Activated CD8-positive, alpha-beta memory T cell treated with anti-CD3 and anti-CD28 coated beads, Interleukin-2, amount 10 ng/mL, durations not matched to agents 7 days and 5 days (primary cell): Measurements from ENCODE around the gene RYR1. TPM values are rescaled to one million over a fixed set of nuclear protein-coding genes. Genes with fewer than 3 reads are reported as not detected.
"Not testable (repeated sequence)": the region's sequence is repeated elsewhere in the genome, so short reads cannot be mapped to it uniquely, and the experiment has no call there.

Source experiments
- ATAC-seq: fragments of 150-1000 bp; cut with Tn5 transposase; one replicate; pipeline ENCODE4 v1.10.0; 2021; ENCODE audit warnings: moderate library complexity
- CTCF ChIA-PET: fragments of 350-600 bp; sonication (Branson Sonifier 250); formaldehyde crosslinking; loops from one replicate; lab custom pipeline; 2021; ENCODE audit warnings: antibody characterized with exemption; lab: Charles Lee
- DNase-seq: peaks from one replicate; pipeline ENCODE4 v3.0.0-alpha.2; 2020
- H3K27ac Mint-ChIP-seq: one replicate; pipeline ENCODE4 v1.8.0; 2021; ENCODE audit warnings: mild to moderate bottlenecking, mixed read lengths
- H3K27me3 Mint-ChIP-seq: one replicate; pipeline ENCODE4 v1.8.0; 2021; ENCODE audit warnings: mixed read lengths
- H3K36me3 Mint-ChIP-seq: one replicate; pipeline ENCODE4 v1.8.0; 2021; ENCODE audit warnings: mild to moderate bottlenecking, mixed read lengths
- H3K4me1 Mint-ChIP-seq: one replicate; pipeline ENCODE4 v1.8.0; 2021; ENCODE audit warnings: mixed read lengths
- H3K4me3 Mint-ChIP-seq: one replicate; pipeline ENCODE4 v1.8.0; 2021; ENCODE audit warnings: mild to moderate bottlenecking, moderate library complexity, mixed read lengths
- H3K9me3 Mint-ChIP-seq: one replicate; pipeline ENCODE4 v1.8.0; 2022; ENCODE audit warnings: low read depth, mixed read lengths
- total RNA-seq, 2 experiments: library from RNA; stranded (reverse); gene quantifications; one replicate each; pipeline ENCODE4 v1.2.3, GENCODE V29; 2021

The RYR1 gene
- total RNA-seq, 2 experiments from 2014 or later = 1.5 to 1.6 TPM

GRCh38 chr19:38564981-38565690, 131.6 kb downstream of the RYR1 start:
- Mint-ChIP-seq H3K36me3 (peaks cover 3% of the 10 kb centered on the region), H3K9me3 (no peaks in the 10 kb centered on the region), H3K27me3 (peaks cover 39% of the 10 kb centered on the region), H3K27ac (peak overlapping the region; percentile 60), H3K4me1 (peaks cover 45% of the 10 kb centered on the region), H3K4me3 (peak overlapping the region; percentile 62)
- CTCF ChIA-PET = interaction anchor here (0.9 to 1.9 kb wide), 5 partner anchors 14 to 54 kb away, joined by 3 to 6 read pairs (median 4); partner anchors contain the start of genes EIF3K and MAP4K1
- peak; percentile 63 for ATAC-seq
- DNase-seq = peak; percentile 57

- Mint-ChIP-seq H3K4me3 (peak overlapping the region; percentile 62), H3K9me3 (no peaks in the 10 kb centered on the region), H3K27ac (no peak overlapping the region), H3K27me3 (peaks cover 39% of the 10 kb centered on the region), H3K36me3 (peaks cover 3% of the 10 kb centered on the region), H3K4me1 (peaks cover 41% of the 10 kb centered on the region)
- no peak for ATAC-seq
- no peak for DNase-seq
- CTCF ChIA-PET = interaction anchor here (1.9 kb wide), 1 partner anchor 13 kb away, joined by 4 read pairs; no protein-coding TSS in a partner anchor
Measured at GRCh38 chr19:38565691-38566105, 132.2 kb downstream of the RYR1 start.

- ATAC-seq = no peak
- H3K9me3 Mint-ChIP-seq = no peaks in the 10 kb centered on the region
- peaks cover 9% of the 10 kb centered on the region for H3K4me1 Mint-ChIP-seq
- H3K27ac Mint-ChIP-seq = no peak overlapping the region
- peaks cover 26% of the 10 kb centered on the region for H3K27me3 Mint-ChIP-seq
- CTCF ChIA-PET = interaction anchor here (1.1 to 1.4 kb wide), 5 partner anchors 9 to 361 kb away, joined by 3 to 4 read pairs (median 3); partner anchors contain the start of genes MRPS12 and SARS2
- peaks cover 3% of the 10 kb centered on the region for H3K36me3 Mint-ChIP-seq
- no peak overlapping the region for H3K4me3 Mint-ChIP-seq
- no peak for DNase-seq
Measured at GRCh38 chr19:38569368-38569983, 136.0 kb downstream of the RYR1 start.

GRCh38 chr19:38571682-38572081, 138.2 kb downstream of the RYR1 start:
- DNase-seq (no peak), ATAC-seq (no peak)
- CTCF ChIA-PET = interaction anchor here (0.6 to 1.1 kb wide), 2 partner anchors 37 to 63 kb away, joined by 3 to 5 read pairs; no protein-coding TSS in a partner anchor
- Mint-ChIP-seq H3K27me3 (peaks cover 11% of the 10 kb centered on the region), H3K27ac (no peak overlapping the region), H3K9me3 (no peaks in the 10 kb centered on the region), H3K36me3 (no peaks in the 10 kb centered on the region), H3K4me3 (no peak overlapping the region), H3K4me1 (no peaks in the 10 kb centered on the region)

GRCh38 chr19:38577826-38578225, 144.3 kb downstream of the RYR1 start:
- Mint-ChIP-seq H3K27ac (no peak overlapping the region), H3K4me3 (no peak overlapping the region), H3K4me1 (peaks cover 16% of the 10 kb centered on the region), H3K36me3 (no peaks in the 10 kb centered on the region), H3K27me3 (no peaks in the 10 kb centered on the region), H3K9me3 (no peaks in the 10 kb centered on the region)
- no peak for ATAC-seq
- DNase-seq = no peak
- CTCF ChIA-PET = interaction anchor here (1.2 kb wide), 1 partner anchor 8 kb away, joined by 4 read pairs; no protein-coding TSS in a partner anchor

GRCh38 chr19:38579304-38579703, 145.8 kb downstream of the RYR1 start:
- DNase-seq (peak; percentile 53), ATAC-seq (peak; percentile 85)
- H3K27ac Mint-ChIP-seq, H3K36me3 Mint-ChIP-seq, H3K9me3 Mint-ChIP-seq, H3K4me3 Mint-ChIP-seq, H3K27me3 Mint-ChIP-seq: not testable (repeated sequence)
- peaks cover 26% of the 10 kb centered on the region for H3K4me1 Mint-ChIP-seq
- CTCF ChIA-PET = interaction anchor here (0.6 to 2.9 kb wide), 8 partner anchors 14 to 961 kb away, joined by 3 to 10 read pairs (median 3); partner anchors contain the start of genes EID2, EIF3K and FAM98C

GRCh38 chr19:38580080-38580479, 146.6 kb downstream of the RYR1 start:
- H3K9me3 Mint-ChIP-seq = no peaks in the 10 kb centered on the region
- no peak overlapping the region for H3K4me3 Mint-ChIP-seq
- H3K27ac Mint-ChIP-seq = no peak overlapping the region
- DNase-seq (no peak), ATAC-seq (no peak)
- CTCF ChIA-PET = interaction anchor here (1.3 to 2.9 kb wide), 3 partner anchors 23 to 39 kb away, joined by 3 to 10 read pairs (median 3); partner anchors contain the start of gene EIF3K
- peaks cover 26% of the 10 kb centered on the region for H3K4me1 Mint-ChIP-seq
- H3K27me3 Mint-ChIP-seq = no peaks in the 10 kb centered on the region
- H3K36me3 Mint-ChIP-seq = no peaks in the 10 kb centered on the region

- Mint-ChIP-seq H3K27ac (peak overlapping the region; percentile 54), H3K4me1 (peaks cover 26% of the 10 kb centered on the region), H3K36me3 (peaks cover 13% of the 10 kb centered on the region), H3K4me3 (no peak overlapping the region), H3K27me3 (no peaks in the 10 kb centered on the region), H3K9me3 (no peaks in the 10 kb centered on the region)
- ATAC-seq = peak; percentile 45
- CTCF ChIA-PET = interaction anchor here (0.7 to 2.2 kb wide), 6 partner anchors 10 to 180 kb away, joined by 3 to 7 read pairs (median 3); partner anchors contain the start of gene FAM98C
- DNase-seq = peak; percentile 56
Measured at GRCh38 chr19:38583219-38583984, 149.9 kb downstream of the RYR1 start.

- peaks cover 21% of the 10 kb centered on the region for H3K4me1 Mint-ChIP-seq
- H3K27me3 Mint-ChIP-seq = no peaks in the 10 kb centered on the region
- peak overlapping the region; percentile 54 for H3K27ac Mint-ChIP-seq
- DNase-seq (no peak), ATAC-seq (no peak)
- CTCF ChIA-PET = interaction anchor here (0.8 to 2.2 kb wide), 5 partner anchors 36 to 181 kb away, joined by 3 to 7 read pairs (median 3); partner anchors contain the start of gene FAM98C
- H3K36me3 Mint-ChIP-seq = peaks cover 15% of the 10 kb centered on the region
- H3K4me3 Mint-ChIP-seq = no peak overlapping the region
- H3K9me3 Mint-ChIP-seq = no peaks in the 10 kb centered on the region
Measured at GRCh38 chr19:38583985-38584305, 150.5 kb downstream of the RYR1 start.

GRCh38 chr19:38587562-38587961, 154.1 kb downstream of the RYR1 start:
- Mint-ChIP-seq H3K4me3 (no peak overlapping the region), H3K4me1 (peaks cover 11% of the 10 kb centered on the region), H3K27ac (no peak overlapping the region), H3K9me3 (no peaks in the 10 kb centered on the region), H3K27me3 (no peaks in the 10 kb centered on the region), H3K36me3 (peaks cover 27% of the 10 kb centered on the region)
- no peak for DNase-seq
- CTCF ChIA-PET = interaction anchor here (1.1 kb wide), 1 partner anchor 49 kb away, joined by 5 read pairs; no protein-coding TSS in a partner anchor
- no peak for ATAC-seq

GRCh38 chr19:38588041-38588440, 154.6 kb downstream of the RYR1 start:
- H3K4me3 Mint-ChIP-seq = no peak overlapping the region
- ATAC-seq (no peak), DNase-seq (no peak)
- H3K4me1 Mint-ChIP-seq = peaks cover 9% of the 10 kb centered on the region
- no peaks in the 10 kb centered on the region for H3K9me3 Mint-ChIP-seq
- no peak overlapping the region for H3K27ac Mint-ChIP-seq
- peaks cover 30% of the 10 kb centered on the region for H3K36me3 Mint-ChIP-seq
- CTCF ChIA-PET = no interaction called here
- no peaks in the 10 kb centered on the region for H3K27me3 Mint-ChIP-seq

GRCh38 chr19:38592940-38593339, 159.4 kb downstream of the RYR1 start:
- CTCF ChIA-PET = interaction anchor here (1.9 kb wide), 1 partner anchor 28 kb away, joined by 5 read pairs; no protein-coding TSS in a partner anchor
- H3K4me3 Mint-ChIP-seq = no peak overlapping the region
- no peak overlapping the region for H3K27ac Mint-ChIP-seq
- H3K27me3 Mint-ChIP-seq = no peaks in the 10 kb centered on the region
- no peaks in the 10 kb centered on the region for H3K9me3 Mint-ChIP-seq
- DNase-seq = no peak
- ATAC-seq = no peak
- peaks cover 3% of the 10 kb centered on the region for H3K4me1 Mint-ChIP-seq
- peaks cover 53% of the 10 kb centered on the region for H3K36me3 Mint-ChIP-seq
